ENCODE results near the gene U2AF1L4.
A peak's percentile ranks its signal among the peaks of the same experiment; 100 is the strongest.

The U2AF1L4 gene

GRCh38 chr19:35715981-35716800, 29.0 kb downstream of the U2AF1L4 start:
- H3K27ac ChIP-seq (ENCODE audit: low read depth, low read length, severe bottlenecking) = peak overlapping the region; percentile 71
- no peaks in the 10 kb centered on the region for H3K9me3 ChIP-seq (ENCODE audit: control insufficient read depth, low read length)
- 5% methylated on average over 46 to 48 of the region's 52 CpGs for WGBS, 2 experiments (ENCODE audit: insufficient coverage in 2 of 2)
- peaks cover 20% of the 10 kb centered on the region for H3K36me3 ChIP-seq (ENCODE audit: control insufficient read depth, insufficient read depth, low read length)
- H3K4me3 ChIP-seq (ENCODE audit: extremely low read depth, insufficient read depth, low read length, poor library complexity, severe bottlenecking) = peak overlapping the region; percentile 69
- H3K4me1 ChIP-seq (ENCODE audit: control insufficient read depth, insufficient read depth, low read length, poor library complexity, severe bottlenecking) = peaks cover 6% of the 10 kb centered on the region

GRCh38 chr19:35715355-35715809, 29.8 kb downstream of the U2AF1L4 start:
- Histone ChIP-seq H3K4me3 (ENCODE audit: extremely low read depth, insufficient read depth, low read length, poor library complexity, severe bottlenecking) (no peak overlapping the region), H3K4me1 (ENCODE audit: control insufficient read depth, insufficient read depth, low read length, poor library complexity, severe bottlenecking) (peaks cover 8% of the 10 kb centered on the region), H3K27ac (ENCODE audit: low read depth, low read length, severe bottlenecking) (no peak overlapping the region), H3K9me3 (ENCODE audit: control insufficient read depth, low read length) (no peaks in the 10 kb centered on the region), H3K36me3 (ENCODE audit: control insufficient read depth, insufficient read depth, low read length) (peaks cover 13% of the 10 kb centered on the region)
- WGBS, 2 experiments (ENCODE audit: insufficient coverage in 2 of 2) = 80 to 81% methylated on average over 3 of the region's 7 CpGs

DNA sequence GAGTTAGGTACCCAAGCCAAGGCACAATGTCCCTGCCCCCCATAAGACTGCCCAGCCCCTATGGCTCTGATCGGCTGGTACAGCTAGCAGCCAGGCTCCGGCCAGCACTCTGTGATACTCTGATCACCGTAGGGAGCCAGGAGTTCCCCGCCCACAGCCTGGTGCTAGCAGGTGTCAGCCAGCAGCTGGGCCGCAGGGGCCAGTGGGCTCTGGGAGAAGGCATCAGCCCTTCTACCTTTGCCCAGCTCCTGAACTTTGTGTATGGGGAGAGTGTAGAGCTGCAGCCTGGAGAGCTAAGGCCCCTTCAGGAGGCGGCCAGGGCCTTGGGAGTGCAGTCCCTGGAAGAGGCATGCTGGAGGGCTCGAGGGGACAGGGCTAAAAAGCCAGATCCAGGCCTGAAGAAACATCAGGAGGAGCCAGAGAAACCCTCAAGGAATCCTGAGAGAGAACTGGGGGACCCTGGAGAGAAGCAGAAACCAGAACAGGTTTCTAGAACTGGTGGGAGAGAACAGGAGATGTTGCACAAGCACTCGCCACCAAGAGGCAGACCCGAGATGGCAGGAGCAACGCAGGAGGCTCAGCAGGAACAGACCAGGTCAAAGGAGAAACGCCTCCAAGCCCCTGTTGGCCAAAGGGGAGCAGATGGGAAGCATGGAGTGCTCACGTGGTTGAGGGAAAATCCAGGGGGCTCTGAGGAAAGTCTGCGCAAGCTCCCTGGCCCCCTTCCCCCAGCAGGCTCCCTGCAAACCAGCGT, 30.4 kb downstream of the U2AF1L4 start:
- no peak overlapping the region for H3K4me3 ChIP-seq (ENCODE audit: extremely low read depth, insufficient read depth, low read length, poor library complexity, severe bottlenecking)
- H3K4me1 ChIP-seq (ENCODE audit: control insufficient read depth, insufficient read depth, low read length, poor library complexity, severe bottlenecking) = peaks cover 8% of the 10 kb centered on the region
- no peak overlapping the region for H3K27ac ChIP-seq (ENCODE audit: low read depth, low read length, severe bottlenecking)
- H3K36me3 ChIP-seq (ENCODE audit: control insufficient read depth, insufficient read depth, low read length) = peaks cover 7% of the 10 kb centered on the region
- WGBS, 2 experiments (ENCODE audit: insufficient coverage in 2 of 2) = 54 to 62% methylated on average over 10 to 14 of the region's 14 CpGs
- H3K9me3 ChIP-seq (ENCODE audit: control insufficient read depth, low read length) = no peaks in the 10 kb centered on the region

DNA sequence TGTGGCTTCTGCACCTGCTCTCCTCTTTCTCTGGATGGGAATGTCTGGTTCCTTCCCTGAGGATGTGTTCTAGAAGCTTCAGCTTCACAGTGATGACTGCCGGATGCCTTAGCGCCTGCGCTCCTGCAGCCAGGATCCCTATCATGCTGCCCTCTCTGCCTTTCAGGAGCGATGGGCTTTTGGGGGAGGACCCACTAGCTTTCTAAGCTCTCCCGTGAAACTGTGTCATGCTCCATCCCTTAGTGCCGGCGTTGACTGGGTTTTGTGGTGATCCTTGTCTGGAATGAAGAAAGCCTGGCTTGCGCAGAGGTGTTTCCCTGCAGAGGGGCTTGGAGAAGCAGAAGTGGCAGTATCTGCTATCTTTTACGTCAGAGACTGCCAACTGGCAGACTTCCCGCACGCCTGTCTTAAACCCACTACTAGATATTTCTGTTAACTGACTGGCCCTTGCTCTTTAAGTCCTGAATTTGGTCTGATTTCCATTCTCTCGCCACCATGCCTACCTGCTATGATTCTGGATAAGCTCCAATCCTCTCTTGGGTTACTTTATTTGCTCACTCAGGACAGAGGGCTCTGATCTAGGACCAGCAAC, 31.2 kb downstream of the U2AF1L4 start:
- WGBS, 2 experiments (ENCODE audit: insufficient coverage in 2 of 2) = 85 to 94% methylated on average over 11 to 12 of the region's 12 CpGs
- H3K4me3 ChIP-seq (ENCODE audit: extremely low read depth, insufficient read depth, low read length, poor library complexity, severe bottlenecking) = no peak overlapping the region
- H3K36me3 ChIP-seq (ENCODE audit: control insufficient read depth, insufficient read depth, low read length) = no peaks in the 10 kb centered on the region
- H3K9me3 ChIP-seq (ENCODE audit: control insufficient read depth, low read length) = no peaks in the 10 kb centered on the region
- no peak overlapping the region for H3K27ac ChIP-seq (ENCODE audit: low read depth, low read length, severe bottlenecking)
- H3K4me1 ChIP-seq (ENCODE audit: control insufficient read depth, insufficient read depth, low read length, poor library complexity, severe bottlenecking) = peaks cover 8% of the 10 kb centered on the region

- no peak overlapping the region for H3K4me3 ChIP-seq (ENCODE audit: extremely low read depth, insufficient read depth, low read length, poor library complexity, severe bottlenecking)
- no peaks in the 10 kb centered on the region for H3K9me3 ChIP-seq (ENCODE audit: control insufficient read depth, low read length)
- H3K36me3 ChIP-seq (ENCODE audit: control insufficient read depth, insufficient read depth, low read length) = no peaks in the 10 kb centered on the region
- WGBS, 2 experiments (ENCODE audit: insufficient coverage in 2 of 2) = 57 to 100% methylated on average over 1 of the region's 2 CpGs
- H3K27ac ChIP-seq (ENCODE audit: low read depth, low read length, severe bottlenecking) = no peak overlapping the region
- H3K4me1 ChIP-seq (ENCODE audit: control insufficient read depth, insufficient read depth, low read length, poor library complexity, severe bottlenecking) = peaks cover 8% of the 10 kb centered on the region
Observed at GRCh38 chr19:35713506-35713850, 31.7 kb downstream of the U2AF1L4 start.

DNA sequence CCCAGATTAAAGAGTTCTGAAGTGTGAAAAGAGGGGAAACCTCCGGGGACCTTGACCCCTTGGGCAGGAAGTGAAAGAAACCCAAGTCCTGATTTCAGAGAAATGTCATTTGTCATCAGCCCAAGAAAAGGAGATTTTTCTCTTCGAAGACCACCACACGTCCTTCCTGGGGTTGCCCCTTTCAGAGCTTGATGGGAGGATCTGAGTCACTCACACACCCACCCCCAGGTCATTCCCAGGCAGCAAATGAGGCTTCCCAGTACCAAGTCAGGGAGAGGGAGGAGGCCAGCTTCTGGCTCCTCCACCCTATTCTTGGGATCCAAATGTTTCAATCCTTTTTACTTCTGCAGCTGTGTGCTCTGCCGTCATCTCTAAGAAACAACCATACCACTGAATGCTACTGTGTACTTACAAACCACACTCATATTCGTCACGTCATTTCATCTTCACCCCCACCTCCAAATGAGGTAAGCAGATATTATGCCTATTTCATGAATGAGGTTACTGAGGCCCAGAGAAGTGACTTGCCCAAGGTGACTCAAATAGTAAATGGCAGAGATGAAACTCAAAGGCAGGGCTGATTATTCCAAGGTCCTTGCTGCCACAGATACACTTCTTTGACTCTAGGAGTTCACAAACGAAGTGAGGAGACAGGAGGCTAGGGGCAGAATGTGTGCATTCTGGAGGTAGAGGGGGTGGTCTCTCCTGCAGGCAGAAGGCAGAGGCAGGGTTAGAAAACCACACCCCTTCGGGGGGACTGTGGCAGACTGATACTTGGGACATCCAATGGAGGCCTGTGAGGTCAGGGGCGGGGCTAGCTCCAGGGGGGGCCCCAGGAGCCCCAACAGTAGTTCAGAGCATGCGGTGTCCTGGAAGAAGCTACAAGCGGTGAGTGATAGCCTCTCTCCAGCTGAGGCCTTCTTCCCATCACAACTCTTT, 32.4 kb downstream of the U2AF1L4 start:
- H3K36me3 ChIP-seq (ENCODE audit: control insufficient read depth, insufficient read depth, low read length) = no peaks in the 10 kb centered on the region
- H3K4me3 ChIP-seq (ENCODE audit: extremely low read depth, insufficient read depth, low read length, poor library complexity, severe bottlenecking) = no peak overlapping the region
- WGBS, 2 experiments (ENCODE audit: insufficient coverage in 2 of 2) = 76 to 87% methylated on average over 6 to 9 of the region's 11 CpGs
- no peaks in the 10 kb centered on the region for H3K9me3 ChIP-seq (ENCODE audit: control insufficient read depth, low read length)
- peaks cover 8% of the 10 kb centered on the region for H3K4me1 ChIP-seq (ENCODE audit: control insufficient read depth, insufficient read depth, low read length, poor library complexity, severe bottlenecking)
- no peak overlapping the region for H3K27ac ChIP-seq (ENCODE audit: low read depth, low read length, severe bottlenecking)

GRCh38 chr19:35710784-35711723, 34.2 kb downstream of the U2AF1L4 start:
- H3K27ac ChIP-seq (ENCODE audit: low read depth, low read length, severe bottlenecking) = no peak overlapping the region
- H3K9me3 ChIP-seq (ENCODE audit: control insufficient read depth, low read length) = no peaks in the 10 kb centered on the region
- peaks cover 8% of the 10 kb centered on the region for H3K4me1 ChIP-seq (ENCODE audit: control insufficient read depth, insufficient read depth, low read length, poor library complexity, severe bottlenecking)
- WGBS, 2 experiments (ENCODE audit: insufficient coverage in 2 of 2) = 45 to 55% methylated on average over 6 to 8 of the region's 13 CpGs
- no peak overlapping the region for H3K4me3 ChIP-seq (ENCODE audit: extremely low read depth, insufficient read depth, low read length, poor library complexity, severe bottlenecking)
- no peaks in the 10 kb centered on the region for H3K36me3 ChIP-seq (ENCODE audit: control insufficient read depth, insufficient read depth, low read length)

- Histone ChIP-seq H3K36me3 (ENCODE audit: control insufficient read depth, insufficient read depth, low read length) (no peaks in the 10 kb centered on the region), H3K4me3 (ENCODE audit: extremely low read depth, insufficient read depth, low read length, poor library complexity, severe bottlenecking) (no peak overlapping the region), H3K9me3 (ENCODE audit: control insufficient read depth, low read length) (no peaks in the 10 kb centered on the region), H3K27ac (ENCODE audit: low read depth, low read length, severe bottlenecking) (no peak overlapping the region), H3K4me1 (ENCODE audit: control insufficient read depth, insufficient read depth, low read length, poor library complexity, severe bottlenecking) (peaks cover 4% of the 10 kb centered on the region)
- WGBS, 2 experiments (ENCODE audit: insufficient coverage in 2 of 2) = 67% methylated on average over 1 of the region's 1 CpG; no CpG with 5 or more reads in 1 of the 2 experiments
Observed at GRCh38 chr19:35708391-35708790, 36.8 kb downstream of the U2AF1L4 start.

- 32 to 33% methylated on average over 23 of the region's 24 CpGs for WGBS, 2 experiments (ENCODE audit: insufficient coverage in 2 of 2)
- H3K9me3 ChIP-seq (ENCODE audit: control insufficient read depth, low read length) = no peaks in the 10 kb centered on the region
- no peak within 1 kb of the TSS for H3K4me3 ChIP-seq (ENCODE audit: extremely low read depth, insufficient read depth, low read length, poor library complexity, severe bottlenecking)
- no peaks in the 10 kb centered on the region for H3K4me1 ChIP-seq (ENCODE audit: control insufficient read depth, insufficient read depth, low read length, poor library complexity, severe bottlenecking)
- H3K27ac ChIP-seq (ENCODE audit: low read depth, low read length, severe bottlenecking) = no peak within 1 kb of the TSS
- H3K36me3 ChIP-seq (ENCODE audit: control insufficient read depth, insufficient read depth, low read length) = no peaks in the 10 kb centered on the region
Observed at GRCh38 chr19:35704218-35704617, 41.0 kb downstream of the U2AF1L4 start, which contains the start of gene ZBTB32. Gene ZBTB32, plus strand, starts transcription at chr19:35704558. Its CDS starts 10,069 bp downstream, at chr19:35714627.

Measured in mesodermal cell (in vitro differentiated cells).